Hepatic stellate cell (primary cell): Measurements from ENCODE around the gene APIP.

Source experiments
- DNase-seq: peaks from one replicate; pipeline ENCODE4 v3.0.0; 2011; ENCODE audit warnings: low spot score

The APIP gene

GRCh38 chr11:34840736-34841386 is 75.3 kb downstream of the APIP start:
- DNase-seq, result no peak

- DNase-seq, result no peak
Measured at GRCh38 chr11:34839969-34840368, 76.2 kb downstream of the APIP start.

GRCh38 chr11:34836958-34837856 is 79.0 kb downstream of the APIP start:
- DNase-seq, result no peak

GRCh38 chr11:34833602-34834001 is 82.6 kb downstream of the APIP start:
- no peak for DNase-seq
